Kidney (tissue), 14 donors: Measurements from ENCODE around the gene COPE. TPM values are rescaled to one million over a fixed set of nuclear protein-coding genes. Genes with fewer than 3 reads are reported as not detected.

Source experiments
- DNase-seq, 5 donors: peaks; one replicate each; pipeline ENCODE4 v3.0.0-alpha.2; 2013 to 2020
- FAIRE-seq: peaks from 2 replicates; lab custom pipeline; 2012; peaks lifted over from hg19 to GRCh38; lab: Jason Lieb, UNC
- H3K27ac ChIP-seq, 2 donors: one replicate each; pipeline ENCODE4 v1.7.0; 2013; ENCODE audit warnings: low read depth in 2 of 2, low read length in 2 of 2, inconsistent platforms in 1 of 2
- H3K27me3 ChIP-seq: one replicate; pipeline ENCODE4 v1.7.1; 2013; ENCODE audit warnings: low read length, inconsistent platforms; ENCODE audit not compliant: control insufficient read depth, insufficient read depth
- H3K36me3 ChIP-seq, 3 donors: one replicate each; pipeline versions ENCODE4 v1.7.0 to v1.7.1; 2013; ENCODE audit warnings: low read length in 3 of 3, control low read depth in 1 of 3, inconsistent platforms in 1 of 3; ENCODE audit not compliant: insufficient read depth in 3 of 3, control insufficient read depth in 2 of 3
- H3K4me1 ChIP-seq, 3 donors: one replicate each; pipeline versions ENCODE4 v1.7.0 to v1.7.1; 2013; ENCODE audit warnings: low read length in 3 of 3, inconsistent platforms in 1 of 3, low read depth in 1 of 3; ENCODE audit not compliant: control insufficient read depth in 2 of 3, insufficient read depth in 2 of 3
- H3K4me3 ChIP-seq, 3 donors: one replicate each; pipeline versions ENCODE4 v1.7.0 to v1.8.1; 2013; ENCODE audit warnings: low read length in 3 of 3, control low read depth in 1 of 3, inconsistent platforms in 1 of 3
- H3K9ac ChIP-seq, 3 donors: one replicate each; pipeline versions ENCODE4 v1.7.0 to v1.7.1; 2013; ENCODE audit warnings: low read length in 3 of 3, control low read depth in 1 of 3, inconsistent platforms in 1 of 3
- H3K9me3 ChIP-seq, 3 donors: one replicate each; pipeline versions ENCODE4 v1.7.0 to v1.7.1; 2013; ENCODE audit warnings: low read length in 3 of 3, control low read depth in 1 of 3, inconsistent platforms in 1 of 3; ENCODE audit not compliant: control insufficient read depth in 2 of 3, insufficient read depth in 1 of 3
- CTCF ChIP-seq: IDR thresholded peaks from 3 replicates; pipeline ENCODE4 v1.5.1; 2012; ENCODE audit warnings: mild to moderate bottlenecking, moderate library complexity, borderline replicate concordance; ENCODE audit not compliant: insufficient read depth; ENCODE audit errors: extremely low read depth
- intact Hi-C: fragments of 100-400 bp; cut with DNase I; formaldehyde crosslinking; loops from one replicate; pipeline ENCODE4 v1.11.1; 2022
- polyA plus RNA-seq: library from polyadenylated mRNA; stranded (reverse); fragments of 350-450 nt; fragmentation: Illumina TruSeq; extraction: RNeasy Lipid Tissue Mini Kit (QIAGEN cat#74804); gene quantifications from one replicate; pipeline ENCODE4 v1.2.3, GENCODE V29; 2014; ENCODE audit warnings: low read depth, low replicate concordance; ENCODE audit not compliant: insufficient read depth
- total RNA-seq: library from RNA; stranded (reverse); fragmentation: NEBNext Ultra II Directional; extraction: Animal tissue kit (Norgen Biotek cat#: 25700); gene quantifications from one replicate; pipeline ENCODE4 v1.2.1, GENCODE V29; 2021
- donor health status: control.
- donor health status: control.
- donor health status: control.
- donor health status: control.
- donor health status: control.
- donor health status: DM: yes; HTN: yes; CAD: no.
- donor health status: Normal renal cell carcinoma (clear cell type).

The COPE gene
- total and polyA plus RNA-seq, 2 donors from 2014 or later, result 166 to 263 TPM

- Histone ChIP-seq H3K36me3 (no peaks in the 10 kb centered on the region), H3K27me3 (no peaks in the 10 kb centered on the region), H3K9me3 (no peaks in the 10 kb centered on the region), H3K4me3 (peak overlapping the region in 1 of 3 donors; percentile 28), H3K27ac (no peak overlapping the region), H3K9ac (no peak overlapping the region), H3K4me1 (peaks cover 0 to 4% (median 3%) of the 10 kb centered on the region in 3 donors)
- no peak for FAIRE-seq
- intact Hi-C loops, result no loop called here
- peak in 1 of 5 donors; percentile 32 for DNase-seq
- no peak for TF ChIP-seq CTCF
Measured at GRCh38 chr19:18941628-18942354, 22.6 kb upstream of the COPE start.

- no peaks in the 10 kb centered on the region for H3K36me3 ChIP-seq
- H3K4me1 ChIP-seq, result peaks cover 0 to 4% (median 3%) of the 10 kb centered on the region in 3 donors
- FAIRE-seq (no peak), DNase-seq (peak; percentile 82 to 91 (median 89))
- no peaks in the 10 kb centered on the region for H3K27me3 ChIP-seq
- H3K4me3 ChIP-seq, result peak within 1 kb of the TSS; percentile 51 to 69 (median 56)
- intact Hi-C loops, result no loop called here
- no peak for TF ChIP-seq CTCF
- no peaks in the 10 kb centered on the region for H3K9me3 ChIP-seq
- peak within 1 kb of the TSS in 2 of 3 donors; percentile 67 to 69 for H3K9ac ChIP-seq
- peak within 1 kb of the TSS in 1 of 2 donors; percentile 32 for H3K27ac ChIP-seq
Measured at GRCh38 chr19:18940769-18941627, 21.8 kb upstream of the COPE start, which contains the start of gene HOMER3. TSS of gene HOMER3 (minus strand) at chr19:18941217. CDS start at chr19:18938982, 2,235 bp downstream.

- H3K36me3 ChIP-seq, result no peaks in the 10 kb centered on the region
- no peaks in the 10 kb centered on the region for H3K9me3 ChIP-seq
- peaks cover 0 to 4% (median 3%) of the 10 kb centered on the region in 3 donors for H3K4me1 ChIP-seq
- intact Hi-C loops, result no loop called here
- H3K27me3 ChIP-seq, result no peaks in the 10 kb centered on the region
- H3K9ac ChIP-seq, result peak overlapping the region in 2 of 3 donors; percentile 67 to 69
- no peak for TF ChIP-seq CTCF
- H3K4me3 ChIP-seq, result peak overlapping the region; percentile 51 to 69 (median 56)
- peak overlapping the region; percentile 32 for H3K27ac ChIP-seq
- FAIRE-seq, result no peak
- peak; percentile 80 to 92 (median 87) for DNase-seq
Measured at GRCh38 chr19:18939922-18940768, 21.0 kb upstream of the COPE start.
